Lower lobe of right lung (tissue), 2 donors: Measurements from ENCODE around the gene EMC10. TPM values are rescaled to one million over a fixed set of nuclear protein-coding genes. Genes with fewer than 3 reads are reported as not detected.
A peak's percentile ranks its signal among the peaks of the same experiment; 100 is the strongest.
"Not testable (repeated sequence)": the region's sequence is repeated elsewhere in the genome, so short reads cannot be mapped to it uniquely, and the experiment has no call there.

Experiments
- ATAC-seq, 2 donors: fragments of 200-7000 bp; cut with Tn5 transposase; one replicate each; pipeline ENCODE4 v1.9.1; 2020 to 2022; ENCODE audit warnings: mild to moderate bottlenecking in 2 of 2, moderate library complexity in 2 of 2
- DNase-seq: peaks from one replicate; pipeline ENCODE4 v3.0.0-alpha.2; 2020
- H3K27ac ChIP-seq: fragments of 200-600 bp; one replicate; pipeline ENCODE4 v1.8.0; 2022
- H3K27me3 ChIP-seq: fragments of 200-600 bp; one replicate; pipeline ENCODE4 v1.8.0; 2022; ENCODE audit warnings: low read depth
- H3K36me3 ChIP-seq: fragments of 200-600 bp; one replicate; pipeline ENCODE4 v1.8.0; 2022; ENCODE audit warnings: mild to moderate bottlenecking
- H3K4me1 ChIP-seq: fragments of 200-600 bp; one replicate; pipeline ENCODE4 v1.8.0; 2022
- H3K4me3 ChIP-seq: fragments of 200-600 bp; one replicate; pipeline ENCODE4 v1.8.0; 2022; ENCODE audit warnings: mild to moderate bottlenecking
- H3K9me3 ChIP-seq: fragments of 200-600 bp; one replicate; pipeline ENCODE4 v1.8.0; 2022
- CTCF ChIP-seq: fragments of 200-600 bp; IDR thresholded peaks from one replicate; pipeline ENCODE4 v1.8.0; 2022; ENCODE audit warnings: antibody characterized with exemption, mild to moderate bottlenecking
- intact Hi-C: fragments of 100-400 bp; cut with DNase I; formaldehyde crosslinking; loops from one replicate; pipeline ENCODE4 v1.11.0; 2022
- total RNA-seq: library from RNA; stranded (reverse); fragmentation: NEBNext Ultra II Directional; extraction: Animal tissue kit (Norgen Biotek cat#: 25700); gene quantifications from one replicate; pipeline ENCODE4 v1.2.1, GENCODE V29; 2021
- donor health status: DM: no; HTN: yes; CAD: no; lungs with severe emphysema.

The EMC10 gene
- total RNA-seq, 1 donor from 2014 or later, result 95.6 TPM

- Histone ChIP-seq H3K27ac (no peak overlapping the region), H3K27me3 (no peaks in the 10 kb centered on the region), H3K9me3 (no peaks in the 10 kb centered on the region), H3K36me3 (no peaks in the 10 kb centered on the region), H3K4me1 (no peaks in the 10 kb centered on the region), H3K4me3 (no peak overlapping the region)
- intact Hi-C loops, result no loop called here
- no peak for DNase-seq
- no peak for TF ChIP-seq CTCF
- ATAC-seq, result no peak
Observed at GRCh38 chr19:50466706-50467039, 9.6 kb upstream of the EMC10 start.

DNA sequence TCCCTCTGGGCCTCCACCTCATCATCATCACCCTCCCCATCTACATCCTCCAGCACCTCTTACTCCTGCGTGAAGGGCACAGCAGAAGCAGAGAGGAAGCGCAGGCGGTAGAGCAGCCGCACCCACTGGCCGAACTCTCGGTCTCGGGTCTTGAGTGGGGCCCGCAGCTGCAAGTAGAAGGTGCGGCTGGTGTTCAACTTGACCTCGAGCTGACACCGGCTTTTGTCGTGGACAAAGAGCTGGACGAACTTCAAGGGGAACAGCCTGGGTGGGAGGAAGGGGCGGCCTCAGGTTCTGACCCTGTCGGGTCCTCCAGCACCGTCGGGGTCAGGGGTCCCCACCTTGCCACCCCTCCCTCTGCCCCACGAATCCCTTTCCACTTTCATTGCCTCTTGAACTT lies 8.7 kb upstream of the EMC10 start:
- no peak for DNase-seq
- intact Hi-C loops, result no loop called here
- Histone ChIP-seq H3K9me3 (no peaks in the 10 kb centered on the region), H3K4me1 (no peaks in the 10 kb centered on the region), H3K27me3 (no peaks in the 10 kb centered on the region), H3K36me3 (no peaks in the 10 kb centered on the region), H3K4me3 (no peak overlapping the region), H3K27ac (no peak overlapping the region)
- TF ChIP-seq CTCF, result no peak
- no peak for ATAC-seq

DNA sequence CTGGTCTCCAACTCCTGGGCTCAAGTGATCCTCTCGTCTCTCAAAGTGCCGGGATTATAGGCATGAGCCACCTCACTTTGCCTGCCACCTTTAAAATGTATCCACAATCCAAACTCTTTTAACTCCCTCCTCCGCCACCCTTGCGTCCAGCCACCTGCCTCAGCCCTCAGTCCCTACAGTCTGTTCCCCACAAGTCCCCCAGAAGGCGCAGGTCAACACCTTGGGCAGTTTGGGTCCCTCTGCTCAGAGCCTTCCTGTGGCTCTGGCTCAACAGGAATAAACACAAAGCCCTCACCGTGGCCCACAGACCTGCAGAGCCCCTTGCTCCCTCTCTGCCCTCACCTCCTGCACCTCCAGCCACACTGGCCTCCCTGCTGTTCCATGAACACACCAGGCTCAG lies 7.5 kb upstream of the EMC10 start:
- DNase-seq, result no peak
- no peak for ATAC-seq
- intact Hi-C loops, result no loop called here
- Histone ChIP-seq H3K9me3 (no peaks in the 10 kb centered on the region), H3K4me1 (no peaks in the 10 kb centered on the region), H3K4me3 (no peak overlapping the region), H3K27me3 (no peaks in the 10 kb centered on the region), H3K27ac (no peak overlapping the region), H3K36me3 (no peaks in the 10 kb centered on the region)
- no peak for TF ChIP-seq CTCF

DNA sequence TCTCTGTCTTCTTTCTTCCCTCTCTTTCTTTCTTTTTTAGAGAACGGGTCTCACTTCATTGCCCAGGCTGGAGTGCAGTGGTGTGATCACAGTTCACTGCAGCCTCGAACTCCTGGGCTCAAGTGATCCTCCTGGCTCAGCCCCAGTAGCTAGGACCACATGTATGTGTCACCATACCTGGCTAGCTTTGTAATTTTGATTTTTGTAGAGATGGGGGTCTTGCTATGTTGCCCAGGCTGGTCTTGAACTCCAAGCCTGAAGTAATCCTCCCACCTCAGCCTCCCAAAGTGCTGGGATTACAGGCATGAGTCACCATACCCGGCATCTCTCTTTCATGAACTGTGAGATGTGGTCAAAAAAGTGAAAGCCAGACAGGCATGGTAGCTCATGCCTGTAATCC lies 3.0 kb upstream of the EMC10 start:
- ATAC-seq, H3K4me3 ChIP-seq, H3K27ac ChIP-seq, H3K27me3 ChIP-seq, H3K9me3 ChIP-seq, DNase-seq, intact Hi-C loops, H3K36me3 ChIP-seq: not testable (repeated sequence)
- H3K4me1 ChIP-seq, result peaks cover 15% of the 10 kb centered on the region

GRCh38 chr19:50475101-50475568 lies 1.2 kb upstream of the EMC10 start:
- intact Hi-C loops, result no loop called here

DNA sequence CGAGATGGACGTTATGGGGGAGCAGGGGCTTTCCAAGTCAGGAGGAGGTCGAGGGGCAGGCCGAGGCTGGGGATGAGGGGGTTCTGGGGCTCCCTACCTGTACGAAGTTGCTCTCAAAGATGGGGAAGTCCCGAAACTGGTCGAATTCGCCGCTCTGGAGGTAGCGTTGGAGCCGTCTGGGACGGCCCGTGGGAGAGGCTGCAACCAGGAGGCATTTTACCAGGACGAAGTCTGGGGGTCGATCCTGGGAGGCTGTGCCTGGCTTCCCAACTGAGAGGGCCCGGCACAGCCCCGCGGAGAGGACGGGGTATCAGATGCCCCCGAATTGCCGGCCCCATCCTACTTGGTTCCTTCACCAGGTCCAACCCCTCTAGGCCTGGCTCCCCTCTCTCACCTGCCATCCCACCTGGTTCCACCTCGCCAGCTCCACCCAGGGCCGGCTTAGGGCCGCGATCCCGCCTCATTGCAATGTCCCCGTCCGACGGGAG lies 527 bp upstream of the EMC10 start:
- DNase-seq (peak; percentile 63), ATAC-seq (no peak)
- no peaks in the 10 kb centered on the region for H3K9me3 ChIP-seq
- peak overlapping the region; percentile 39 for H3K27ac ChIP-seq
- peak overlapping the region; percentile 90 for H3K4me3 ChIP-seq
- H3K4me1 ChIP-seq, result peaks cover 15% of the 10 kb centered on the region
- intact Hi-C loops, result no loop called here
- no peaks in the 10 kb centered on the region for H3K27me3 ChIP-seq
- no peak for TF ChIP-seq CTCF
- peaks cover 21% of the 10 kb centered on the region for H3K36me3 ChIP-seq

More at GRCh38 chr19:50475101-50475568, 1.2 kb upstream of the EMC10 start:
- H3K9me3 ChIP-seq, result no peaks in the 10 kb centered on the region
- H3K4me3 ChIP-seq, result no peak overlapping the region
- no peak for ATAC-seq
- DNase-seq, result no peak
- H3K27ac ChIP-seq, result no peak overlapping the region
- H3K36me3 ChIP-seq, result peaks cover 15% of the 10 kb centered on the region
- no peaks in the 10 kb centered on the region for H3K27me3 ChIP-seq
- peaks cover 15% of the 10 kb centered on the region for H3K4me1 ChIP-seq
- TF ChIP-seq CTCF, result no peak
